GM23338 (cell line): Measurements from ENCODE around the gene ISL2.

Experiments used
- CREB1 ChIP-seq: fragments of 250-450 bp; sonication (Bioruptor Pico); IDR thresholded peaks from 2 replicates; pipeline ENCODE4 v1.5.0; 2020; ENCODE audit warnings: low read depth, mild to moderate bottlenecking, moderate library complexity
- EZH2 ChIP-seq: fragments of 200-600 bp; sonication (generic); IDR thresholded peaks from one replicate; pipeline ENCODE4 v1.8.0; 2017; ENCODE audit warnings: antibody characterized with exemption, mild to moderate bottlenecking, low read depth; ENCODE audit not compliant: unreplicated experiment
- EZH2phosphoT487 ChIP-seq: fragments of 200-600 bp; sonication (generic); IDR thresholded peaks from one replicate; pipeline ENCODE4 v1.8.1; 2018; ENCODE audit warnings: antibody characterized with exemption; ENCODE audit not compliant: unreplicated experiment
- POLR2AphosphoS5 ChIP-seq: IDR thresholded peaks from 2 replicates; pipeline ENCODE4 v1.6.1; 2016; ENCODE audit warnings: antibody characterized with exemption, low read depth
- STAT1 ChIP-seq: IDR thresholded peaks from one replicate; pipeline ENCODE4 v1.6.1; 2016; ENCODE audit warnings: antibody characterized with exemption; ENCODE audit not compliant: unreplicated experiment
- TF ChIP-seq, protein P1 (sequence below), 2 experiments: fragments of 200-600 bp in 1 of 2; sonication (generic) in 1 of 2; conservative IDR thresholded peaks; 2 replicates each; pipeline versions ENCODE4 v1.5.1 to v1.6.1; 2016 to 2017; ENCODE audit warnings: antibody characterized with exemption in 2 of 2, low read depth in 2 of 2, mild to moderate bottlenecking in 2 of 2, moderate library complexity in 1 of 2
- TF ChIP-seq, protein P2 (sequence below): IDR thresholded peaks from one replicate; pipeline ENCODE4 v1.6.1; 2018; ENCODE audit warnings: antibody characterized with exemption; ENCODE audit not compliant: unreplicated experiment
- TF ChIP-seq, protein P3 (sequence below): IDR thresholded peaks from 2 replicates; pipeline ENCODE4 v1.6.1; 2016; ENCODE audit warnings: antibody characterized with exemption

- TF ChIP-seq POLR2AphosphoS5 (no peak), EZH2phosphoT487 (no peak), CREB1 (CRISPR knock-in tag) (no peak), EZH2 (no peak), STAT1 (no peak)
- TF ChIP-seq, protein P1, sequence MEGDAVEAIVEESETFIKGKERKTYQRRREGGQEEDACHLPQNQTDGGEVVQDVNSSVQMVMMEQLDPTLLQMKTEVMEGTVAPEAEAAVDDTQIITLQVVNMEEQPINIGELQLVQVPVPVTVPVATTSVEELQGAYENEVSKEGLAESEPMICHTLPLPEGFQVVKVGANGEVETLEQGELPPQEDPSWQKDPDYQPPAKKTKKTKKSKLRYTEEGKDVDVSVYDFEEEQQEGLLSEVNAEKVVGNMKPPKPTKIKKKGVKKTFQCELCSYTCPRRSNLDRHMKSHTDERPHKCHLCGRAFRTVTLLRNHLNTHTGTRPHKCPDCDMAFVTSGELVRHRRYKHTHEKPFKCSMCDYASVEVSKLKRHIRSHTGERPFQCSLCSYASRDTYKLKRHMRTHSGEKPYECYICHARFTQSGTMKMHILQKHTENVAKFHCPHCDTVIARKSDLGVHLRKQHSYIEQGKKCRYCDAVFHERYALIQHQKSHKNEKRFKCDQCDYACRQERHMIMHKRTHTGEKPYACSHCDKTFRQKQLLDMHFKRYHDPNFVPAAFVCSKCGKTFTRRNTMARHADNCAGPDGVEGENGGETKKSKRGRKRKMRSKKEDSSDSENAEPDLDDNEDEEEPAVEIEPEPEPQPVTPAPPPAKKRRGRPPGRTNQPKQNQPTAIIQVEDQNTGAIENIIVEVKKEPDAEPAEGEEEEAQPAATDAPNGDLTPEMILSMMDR (conservative IDR thresholded peaks at IDR 0.05; ENCODE audit: low read depth in 2 of 2): no peak
- TF ChIP-seq, protein P2, sequence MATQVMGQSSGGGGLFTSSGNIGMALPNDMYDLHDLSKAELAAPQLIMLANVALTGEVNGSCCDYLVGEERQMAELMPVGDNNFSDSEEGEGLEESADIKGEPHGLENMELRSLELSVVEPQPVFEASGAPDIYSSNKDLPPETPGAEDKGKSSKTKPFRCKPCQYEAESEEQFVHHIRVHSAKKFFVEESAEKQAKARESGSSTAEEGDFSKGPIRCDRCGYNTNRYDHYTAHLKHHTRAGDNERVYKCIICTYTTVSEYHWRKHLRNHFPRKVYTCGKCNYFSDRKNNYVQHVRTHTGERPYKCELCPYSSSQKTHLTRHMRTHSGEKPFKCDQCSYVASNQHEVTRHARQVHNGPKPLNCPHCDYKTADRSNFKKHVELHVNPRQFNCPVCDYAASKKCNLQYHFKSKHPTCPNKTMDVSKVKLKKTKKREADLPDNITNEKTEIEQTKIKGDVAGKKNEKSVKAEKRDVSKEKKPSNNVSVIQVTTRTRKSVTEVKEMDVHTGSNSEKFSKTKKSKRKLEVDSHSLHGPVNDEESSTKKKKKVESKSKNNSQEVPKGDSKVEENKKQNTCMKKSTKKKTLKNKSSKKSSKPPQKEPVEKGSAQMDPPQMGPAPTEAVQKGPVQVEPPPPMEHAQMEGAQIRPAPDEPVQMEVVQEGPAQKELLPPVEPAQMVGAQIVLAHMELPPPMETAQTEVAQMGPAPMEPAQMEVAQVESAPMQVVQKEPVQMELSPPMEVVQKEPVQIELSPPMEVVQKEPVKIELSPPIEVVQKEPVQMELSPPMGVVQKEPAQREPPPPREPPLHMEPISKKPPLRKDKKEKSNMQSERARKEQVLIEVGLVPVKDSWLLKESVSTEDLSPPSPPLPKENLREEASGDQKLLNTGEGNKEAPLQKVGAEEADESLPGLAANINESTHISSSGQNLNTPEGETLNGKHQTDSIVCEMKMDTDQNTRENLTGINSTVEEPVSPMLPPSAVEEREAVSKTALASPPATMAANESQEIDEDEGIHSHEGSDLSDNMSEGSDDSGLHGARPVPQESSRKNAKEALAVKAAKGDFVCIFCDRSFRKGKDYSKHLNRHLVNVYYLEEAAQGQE: no peak
- TF ChIP-seq, protein P3, sequence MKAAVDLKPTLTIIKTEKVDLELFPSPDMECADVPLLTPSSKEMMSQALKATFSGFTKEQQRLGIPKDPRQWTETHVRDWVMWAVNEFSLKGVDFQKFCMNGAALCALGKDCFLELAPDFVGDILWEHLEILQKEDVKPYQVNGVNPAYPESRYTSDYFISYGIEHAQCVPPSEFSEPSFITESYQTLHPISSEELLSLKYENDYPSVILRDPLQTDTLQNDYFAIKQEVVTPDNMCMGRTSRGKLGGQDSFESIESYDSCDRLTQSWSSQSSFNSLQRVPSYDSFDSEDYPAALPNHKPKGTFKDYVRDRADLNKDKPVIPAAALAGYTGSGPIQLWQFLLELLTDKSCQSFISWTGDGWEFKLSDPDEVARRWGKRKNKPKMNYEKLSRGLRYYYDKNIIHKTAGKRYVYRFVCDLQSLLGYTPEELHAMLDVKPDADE: no peak
Observed at GRCh38 chr15:76354823-76355440, 18.4 kb downstream of the ISL2 start.
